IPS DF 6.9 (cell line): ENCODE measurements around the gene CLDN4.
"Not testable (repeated sequence)": the region's sequence is repeated elsewhere in the genome, so short reads cannot be mapped to it uniquely, and the experiment has no call there.

Experiments used
- DNase-seq: peaks from one replicate; pipeline ENCODE4 v3.0.0-alpha.2; 2013; ENCODE audit warnings: low read depth, low spot score
- H3K27ac ChIP-seq: one replicate; pipeline ENCODE4 v1.5.1; 2013; ENCODE audit warnings: low read length, control low read depth
- H3K27me3 ChIP-seq: 2 replicates; pipeline ENCODE4 v1.6.1; 2013; ENCODE audit warnings: mild to moderate bottlenecking, low read length; ENCODE audit not compliant: control insufficient read depth, insufficient read depth
- H3K36me3 ChIP-seq: 2 replicates; pipeline ENCODE4 v1.6.1; 2013; ENCODE audit warnings: low read length; ENCODE audit not compliant: control insufficient read depth, insufficient read depth
- H3K4me1 ChIP-seq: 2 replicates; pipeline ENCODE4 v1.6.1; 2013; ENCODE audit warnings: low read length; ENCODE audit not compliant: control insufficient read depth, insufficient read depth
- H3K4me3 ChIP-seq: 2 replicates; pipeline ENCODE4 v1.5.1; 2013; ENCODE audit warnings: mild to moderate bottlenecking, low read length
- H3K9me3 ChIP-seq: 2 replicates; pipeline ENCODE4 v1.6.1; 2013; ENCODE audit warnings: low read length, inconsistent platforms; ENCODE audit not compliant: control insufficient read depth, insufficient read depth
- WGBS: extraction: QIAGEN DNeasy Blood & Tissue Kit; methylation state at CpG from one replicate; pipeline ENCODE4 v1.1.7; 2013; ENCODE audit warnings: mixed read lengths, missing lambda C conversion rate; ENCODE audit not compliant: insufficient read length, insufficient coverage; 5-methylcytosine and 5-hydroxymethylcytosine counted together

Gene CLDN4

GRCh38 chr7:73842067-73842976 is 11.5 kb downstream of the CLDN4 start, which contains the start of gene METTL27:
TSS of gene METTL27 (minus strand) at chr7:73842516. CDS start at chr7:73842140, 376 bp downstream.
- peak within 1 kb of the TSS; percentile 70 for H3K4me3 ChIP-seq
- no peaks in the 10 kb centered on the region for H3K27me3 ChIP-seq
- no CpG with 5 or more reads among the region's 45 CpGs for WGBS
- DNase-seq, result no peak
- H3K4me1 ChIP-seq, result peaks cover 7% of the 10 kb centered on the region
- H3K9me3 ChIP-seq, result no peaks in the 10 kb centered on the region
- no peaks in the 10 kb centered on the region for H3K36me3 ChIP-seq
- H3K27ac ChIP-seq, result no peak within 1 kb of the TSS

DNA sequence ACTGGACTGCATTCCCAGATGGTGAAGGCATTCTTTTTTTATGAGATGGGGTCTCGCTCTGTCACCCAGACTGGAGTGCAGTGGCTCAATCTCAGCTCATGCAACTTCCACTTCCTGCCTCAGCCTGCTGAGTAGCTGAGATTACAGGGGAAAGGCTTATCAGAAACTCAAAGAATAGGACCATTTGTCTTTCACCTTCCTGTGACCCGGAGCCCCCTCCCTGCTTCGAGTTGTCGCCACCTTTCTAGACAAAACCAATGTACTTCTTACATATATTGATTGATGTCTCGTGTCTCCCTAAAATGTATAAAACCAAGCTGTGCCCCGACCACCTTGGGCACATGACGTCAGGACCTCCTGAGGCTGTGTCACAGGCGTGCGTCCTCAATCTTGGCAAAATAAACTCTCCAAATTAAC is 13.3 kb downstream of the CLDN4 start:
- no peak overlapping the region for H3K27ac ChIP-seq
- no peak for DNase-seq
- H3K4me1 ChIP-seq, result peaks cover 6% of the 10 kb centered on the region
- no CpG with 5 or more reads among the region's 9 CpGs for WGBS
- no peaks in the 10 kb centered on the region for H3K36me3 ChIP-seq
- no peaks in the 10 kb centered on the region for H3K9me3 ChIP-seq
- H3K27me3 ChIP-seq, result no peaks in the 10 kb centered on the region
- no peak overlapping the region for H3K4me3 ChIP-seq

DNA sequence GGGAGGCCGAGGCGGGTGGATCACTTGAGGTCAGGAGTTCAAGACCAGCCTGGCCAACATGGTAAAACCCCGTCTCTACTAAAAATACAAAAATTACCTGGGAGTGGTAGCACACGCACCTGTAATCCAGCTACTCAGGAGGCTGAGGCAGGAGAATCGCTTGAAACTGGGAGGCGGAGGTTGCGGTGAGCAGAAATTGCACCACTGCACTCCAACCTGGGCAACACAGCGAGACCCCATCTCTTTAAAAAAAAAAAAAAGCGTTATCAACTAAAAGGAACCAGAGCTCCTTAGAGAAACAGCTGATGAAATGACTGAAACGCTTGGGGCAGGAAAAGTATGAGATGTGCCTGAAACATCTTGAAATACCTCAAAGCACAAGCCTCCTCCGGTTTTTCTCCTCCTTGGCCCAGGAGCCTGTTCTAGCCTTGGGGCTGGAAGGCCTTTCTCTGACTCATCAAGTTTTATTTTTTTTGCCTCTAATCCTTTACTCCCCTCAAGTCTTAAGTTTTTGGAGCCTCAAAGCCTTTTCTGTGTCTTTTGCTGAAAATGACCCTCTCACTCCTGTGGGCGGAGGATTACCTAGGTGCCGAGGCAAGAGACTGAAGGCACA is 14.2 kb downstream of the CLDN4 start:
- DNase-seq, result no peak
- no peak overlapping the region for H3K27ac ChIP-seq
- no CpG with 5 or more reads among the region's 13 CpGs for WGBS
- no peaks in the 10 kb centered on the region for H3K9me3 ChIP-seq
- no peaks in the 10 kb centered on the region for H3K36me3 ChIP-seq
- H3K27me3 ChIP-seq, result no peaks in the 10 kb centered on the region
- peaks cover 3% of the 10 kb centered on the region for H3K4me1 ChIP-seq
- H3K4me3 ChIP-seq, result no peak overlapping the region

DNA sequence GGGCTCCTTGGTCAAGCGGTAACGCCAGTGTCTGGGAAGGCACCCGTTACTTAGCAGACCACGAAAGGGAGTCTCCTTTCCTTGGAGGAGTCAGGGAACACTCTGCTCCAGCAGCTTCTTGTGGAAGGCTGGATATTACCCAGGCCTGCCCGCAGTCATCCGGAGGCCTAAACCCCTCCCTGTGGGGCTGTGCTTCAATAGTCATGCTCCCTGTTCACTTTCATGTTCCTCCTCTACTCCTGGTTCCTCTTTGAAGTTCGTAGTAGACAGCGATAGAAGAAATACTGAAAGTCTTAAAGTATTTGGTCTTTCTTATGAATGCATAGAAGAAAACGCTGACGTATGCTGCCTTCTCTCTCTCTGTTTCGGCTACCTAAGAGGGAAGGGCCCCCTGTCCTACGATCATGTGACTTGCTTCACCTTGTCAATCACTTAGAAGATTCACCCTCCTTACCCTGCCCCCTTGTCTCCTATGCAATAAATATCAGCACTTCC is 15.0 kb downstream of the CLDN4 start:
- DNase-seq, H3K4me3 ChIP-seq, H3K4me1 ChIP-seq, H3K27me3 ChIP-seq, H3K36me3 ChIP-seq, H3K9me3 ChIP-seq, H3K27ac ChIP-seq: not testable (repeated sequence)
- WGBS, result no CpG with 5 or more reads among the region's 12 CpGs

GRCh38 chr7:73847941-73848723 is 17.3 kb downstream of the CLDN4 start:
- no peak for DNase-seq
- H3K27me3 ChIP-seq, result no peaks in the 10 kb centered on the region
- no peaks in the 10 kb centered on the region for H3K36me3 ChIP-seq
- H3K4me1 ChIP-seq, result no peaks in the 10 kb centered on the region
- no peak overlapping the region for H3K27ac ChIP-seq
- H3K9me3 ChIP-seq, result no peaks in the 10 kb centered on the region
- no peak overlapping the region for H3K4me3 ChIP-seq
- WGBS, result no CpG with 5 or more reads among the region's 10 CpGs

- Histone ChIP-seq H3K4me1 (no peaks in the 10 kb centered on the region), H3K27me3 (no peaks in the 10 kb centered on the region), H3K4me3 (no peak overlapping the region), H3K9me3 (no peaks in the 10 kb centered on the region), H3K36me3 (no peaks in the 10 kb centered on the region), H3K27ac (no peak overlapping the region)
- WGBS, result no CpG with 5 or more reads among the region's 4 CpGs
- no peak for DNase-seq
Observed at GRCh38 chr7:73850781-73851207, 20.0 kb downstream of the CLDN4 start.

DNA sequence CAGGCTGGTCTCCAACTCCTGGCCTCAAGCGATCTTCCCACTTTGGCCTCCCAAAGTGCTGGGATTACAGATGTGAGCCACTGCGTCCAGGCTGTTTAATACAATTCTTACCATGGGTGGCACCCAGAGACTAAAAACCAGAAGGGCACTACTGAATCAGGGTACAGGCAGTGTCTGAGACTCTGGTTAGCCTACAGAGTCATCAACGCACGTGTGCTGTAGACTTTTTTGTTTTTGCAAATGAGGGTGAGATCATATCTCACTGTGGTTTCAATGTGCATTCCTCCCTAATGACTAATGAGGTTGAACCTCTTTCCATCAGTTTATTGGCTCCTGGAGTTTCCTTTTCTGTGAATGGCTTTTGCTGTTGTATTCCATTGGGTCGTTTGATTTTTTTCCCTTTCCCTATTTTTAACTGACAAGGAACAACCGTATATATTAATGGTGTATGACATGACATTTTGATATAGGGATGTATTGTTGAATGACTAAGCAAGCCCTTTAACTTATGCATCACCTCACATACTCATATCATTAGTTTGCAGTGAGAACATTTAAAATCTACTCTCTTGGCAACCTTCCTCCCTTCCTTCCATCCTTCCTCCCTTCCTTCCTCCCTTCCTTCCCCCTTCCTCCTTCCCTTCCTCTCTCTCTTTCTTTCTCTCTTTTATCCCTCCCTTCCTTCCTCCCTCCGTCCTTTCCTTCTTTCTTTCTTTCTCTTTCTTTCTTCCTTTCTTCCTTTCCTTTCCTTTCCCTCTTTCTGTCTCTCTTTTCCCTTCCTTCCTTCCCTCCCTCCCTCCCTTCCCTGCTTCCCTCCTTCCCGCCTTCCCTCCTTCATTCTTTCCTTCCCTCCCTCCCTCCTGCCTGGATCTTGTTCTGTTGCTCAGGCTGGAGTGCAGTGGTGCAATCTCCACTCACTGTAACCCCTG is 20.9 kb downstream of the CLDN4 start:
- no peak overlapping the region for H3K27ac ChIP-seq
- no peaks in the 10 kb centered on the region for H3K36me3 ChIP-seq
- H3K9me3 ChIP-seq, result no peaks in the 10 kb centered on the region
- no peaks in the 10 kb centered on the region for H3K27me3 ChIP-seq
- DNase-seq, result no peak
- H3K4me3 ChIP-seq, result no peak overlapping the region
- H3K4me1 ChIP-seq, result no peaks in the 10 kb centered on the region
- WGBS, result no CpG with 5 or more reads among the region's 8 CpGs

DNA sequence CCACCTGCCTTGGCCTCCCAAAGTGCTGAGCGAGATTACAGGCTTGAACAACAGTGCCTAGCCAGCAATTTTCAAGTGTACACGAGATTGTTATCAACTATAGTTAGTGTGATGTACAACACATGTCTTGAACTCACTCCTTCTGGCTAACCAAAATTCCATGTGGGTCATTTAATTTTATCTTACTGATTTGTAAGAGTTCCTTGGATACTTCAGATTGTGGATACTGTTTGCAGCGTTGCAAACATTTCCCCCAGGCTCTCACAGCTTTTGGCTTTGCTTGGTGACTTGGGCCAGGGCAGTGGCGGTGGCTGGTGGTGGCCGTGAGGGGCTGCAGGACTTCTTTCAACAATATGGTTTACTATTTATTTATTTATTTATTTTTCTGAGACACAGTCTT is 21.7 kb downstream of the CLDN4 start:
- no peak for DNase-seq
- Histone ChIP-seq H3K36me3 (no peaks in the 10 kb centered on the region), H3K4me3 (no peak overlapping the region), H3K4me1 (no peaks in the 10 kb centered on the region), H3K27me3 (no peaks in the 10 kb centered on the region), H3K9me3 (no peaks in the 10 kb centered on the region), H3K27ac (no peak overlapping the region)
- no CpG with 5 or more reads among the region's 5 CpGs for WGBS

DNA sequence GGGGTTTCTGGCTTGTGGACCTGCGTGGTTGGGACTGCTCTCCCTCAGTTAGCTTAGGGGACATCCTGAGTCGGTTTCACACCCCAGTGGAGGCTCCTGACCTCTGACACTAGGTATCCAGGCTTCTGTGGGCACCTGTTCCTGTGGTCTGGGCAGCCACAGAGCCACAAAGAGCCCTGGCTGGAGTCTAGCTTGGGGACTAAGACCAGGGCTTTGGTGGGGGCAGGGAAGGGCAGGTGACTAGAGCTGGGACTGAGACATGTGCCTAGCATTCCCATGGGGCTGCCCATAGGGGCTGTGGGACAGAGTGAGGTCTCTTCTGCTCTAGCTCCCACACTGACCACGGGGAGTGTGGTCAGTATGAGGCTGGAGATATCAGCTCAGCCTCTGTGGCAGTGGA is 26.1 kb downstream of the CLDN4 start:
- Histone ChIP-seq H3K36me3 (no peaks in the 10 kb centered on the region), H3K27ac (no peak overlapping the region), H3K27me3 (no peaks in the 10 kb centered on the region), H3K4me1 (no peaks in the 10 kb centered on the region), H3K4me3 (no peak overlapping the region), H3K9me3 (no peaks in the 10 kb centered on the region)
- no peak for DNase-seq
- no CpG with 5 or more reads among the region's 3 CpGs for WGBS
